Measurements from ENCODE around the gene ASF1B.

GRCh38 chr19:14139944-14140343 is 3.6 kb upstream of the ASF1B start:
- TF ChIP-seq CTCF (IDR thresholded peaks at IDR 0.05) (no peak), POLR2AphosphoS5 (IDR thresholded peaks at IDR 0.05) (no peak)

Measured in prostate gland (tissue), 2 donors.